Measurements from ENCODE around the gene FLNB. TPM values are rescaled to one million over a fixed set of nuclear protein-coding genes. Genes with fewer than 3 reads are reported as not detected.

FLNB gene
- total and polyA plus RNA-seq, 2 of the 13 experiments (the other 11 are each of a cell fraction or from before 2014, with no cell fraction given), result 106 to 130 TPM

DNA sequence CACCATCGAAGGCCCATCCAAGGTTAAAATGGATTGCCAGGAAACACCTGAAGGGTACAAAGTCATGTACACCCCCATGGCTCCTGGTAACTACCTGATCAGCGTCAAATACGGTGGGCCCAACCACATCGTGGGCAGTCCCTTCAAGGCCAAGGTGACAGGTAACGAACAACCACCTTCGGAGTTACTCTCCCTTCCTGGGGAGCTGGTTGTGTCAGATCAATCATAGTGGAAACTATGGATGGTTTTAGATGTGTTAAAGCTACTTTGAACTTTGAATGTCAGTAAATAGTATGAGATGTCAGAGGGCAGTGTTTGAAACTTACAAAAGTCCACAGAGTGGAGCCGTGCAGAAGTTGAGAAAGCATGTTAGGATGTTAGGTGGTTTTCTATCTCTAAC is 160.3 kb downstream of the FLNB start (continued):
- TF ChIP-seq, protein P1, sequence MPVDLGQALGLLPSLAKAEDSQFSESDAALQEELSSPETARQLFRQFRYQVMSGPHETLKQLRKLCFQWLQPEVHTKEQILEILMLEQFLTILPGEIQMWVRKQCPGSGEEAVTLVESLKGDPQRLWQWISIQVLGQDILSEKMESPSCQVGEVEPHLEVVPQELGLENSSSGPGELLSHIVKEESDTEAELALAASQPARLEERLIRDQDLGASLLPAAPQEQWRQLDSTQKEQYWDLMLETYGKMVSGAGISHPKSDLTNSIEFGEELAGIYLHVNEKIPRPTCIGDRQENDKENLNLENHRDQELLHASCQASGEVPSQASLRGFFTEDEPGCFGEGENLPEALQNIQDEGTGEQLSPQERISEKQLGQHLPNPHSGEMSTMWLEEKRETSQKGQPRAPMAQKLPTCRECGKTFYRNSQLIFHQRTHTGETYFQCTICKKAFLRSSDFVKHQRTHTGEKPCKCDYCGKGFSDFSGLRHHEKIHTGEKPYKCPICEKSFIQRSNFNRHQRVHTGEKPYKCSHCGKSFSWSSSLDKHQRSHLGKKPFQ (CRISPR knock-in tag; IDR thresholded peaks at IDR 0.05; ENCODE audit: insufficient replicate concordance), result no peak
- peak; percentile 19; the same call in 1 of the 2 replicates for TF ChIP-seq KDM6A (CRISPR knock-in tag; IDR thresholded peaks at IDR 0.05; ENCODE audit: low read depth)
- TF ChIP-seq ZNF20 (CRISPR knock-in tag; IDR thresholded peaks at IDR 0.05), result no peak
- TF ChIP-seq BCLAF1 (IDR thresholded peaks at IDR 0.05), result no peak
- peak; percentile 75 for TF ChIP-seq ZEB1 (IDR thresholded peaks at IDR 0.05; ENCODE audit: insufficient replicate concordance, low read depth)

DNA sequence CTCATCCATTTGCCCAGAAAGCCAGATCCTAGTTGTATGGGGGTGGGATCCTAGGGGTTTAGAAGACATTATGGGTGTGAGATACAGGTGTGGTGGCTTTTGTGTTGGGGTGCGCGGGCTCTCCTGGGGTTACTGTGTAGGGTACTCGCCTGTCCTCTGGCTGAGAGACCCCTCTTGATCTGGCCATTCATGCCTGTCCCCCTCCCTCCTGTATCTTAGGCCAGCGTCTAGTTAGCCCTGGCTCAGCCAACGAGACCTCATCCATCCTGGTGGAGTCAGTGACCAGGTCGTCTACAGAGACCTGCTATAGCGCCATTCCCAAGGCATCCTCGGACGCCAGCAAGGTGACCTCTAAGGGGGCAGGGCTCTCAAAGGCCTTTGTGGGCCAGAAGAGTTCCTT is 161.1 kb downstream of the FLNB start:
- Histone ChIP-seq H3K36me3 (replicated peaks in 1 of 2; ENCODE audit: control insufficient read depth in 1 of 2, insufficient read depth in 2 of 2, low read length in 2 of 2) (peaks cover 16 to 40% of the 10 kb centered on the region in 2 experiments), H2AFZ (ENCODE audit: low read length) (no peak overlapping the region)

More for the DNA sequence above, 161.1 kb downstream of the FLNB start:
- ChIA-PET CTCF (ENCODE audit: low intra/inter-chr PET ratio, low total read pairs) (no interaction called here), POLR2A (no interaction called here)
- in situ Hi-C loops (cut with HindIII; ENCODE audit: extremely low pct_ligation_motif_present, low pct_unique_long_range_greater_than_20kb), result no loop called here
- H3K9ac ChIP-seq (ENCODE audit: insufficient read depth, low read depth, low read length), result no peak overlapping the region
- peaks cover 90% of the 10 kb centered on the region for H3K4me1 ChIP-seq (ENCODE audit: insufficient read depth, low read length)
- intact Hi-C loops (cut with micrococcal nuclease; ENCODE audit: unreplicated experiment), result no loop called here
- H3K4me3 ChIP-seq (replicated peaks in 1 of 3; ENCODE audit: insufficient read depth in 1 of 3, low read depth in 2 of 3, low read length in 3 of 3), result no peak overlapping the region
- TF ChIP-seq, protein P2, sequence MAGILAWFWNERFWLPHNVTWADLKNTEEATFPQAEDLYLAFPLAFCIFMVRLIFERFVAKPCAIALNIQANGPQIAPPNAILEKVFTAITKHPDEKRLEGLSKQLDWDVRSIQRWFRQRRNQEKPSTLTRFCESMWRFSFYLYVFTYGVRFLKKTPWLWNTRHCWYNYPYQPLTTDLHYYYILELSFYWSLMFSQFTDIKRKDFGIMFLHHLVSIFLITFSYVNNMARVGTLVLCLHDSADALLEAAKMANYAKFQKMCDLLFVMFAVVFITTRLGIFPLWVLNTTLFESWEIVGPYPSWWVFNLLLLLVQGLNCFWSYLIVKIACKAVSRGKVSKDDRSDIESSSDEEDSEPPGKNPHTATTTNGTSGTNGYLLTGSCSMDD (CRISPR knock-in tag; IDR thresholded peaks at IDR 0.05), result no peak
- TF ChIP-seq, protein P3, sequence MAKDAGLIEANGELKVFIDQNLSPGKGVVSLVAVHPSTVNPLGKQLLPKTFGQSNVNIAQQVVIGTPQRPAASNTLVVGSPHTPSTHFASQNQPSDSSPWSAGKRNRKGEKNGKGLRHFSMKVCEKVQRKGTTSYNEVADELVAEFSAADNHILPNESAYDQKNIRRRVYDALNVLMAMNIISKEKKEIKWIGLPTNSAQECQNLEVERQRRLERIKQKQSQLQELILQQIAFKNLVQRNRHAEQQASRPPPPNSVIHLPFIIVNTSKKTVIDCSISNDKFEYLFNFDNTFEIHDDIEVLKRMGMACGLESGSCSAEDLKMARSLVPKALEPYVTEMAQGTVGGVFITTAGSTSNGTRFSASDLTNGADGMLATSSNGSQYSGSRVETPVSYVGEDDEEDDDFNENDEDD (CRISPR knock-in tag; IDR thresholded peaks at IDR 0.05; ENCODE audit: borderline replicate concordance), result no peak
- TF ChIP-seq MEF2D (CRISPR knock-in tag; IDR thresholded peaks at IDR 0.05) (no peak), ZNF687 (CRISPR knock-in tag; IDR thresholded peaks at IDR 0.05) (peak; percentile 21; the same call in 1 of the 2 replicates), SP2 (CRISPR knock-in tag; IDR thresholded peaks at IDR 0.05) (no peak), RBM22 (optimal IDR thresholded peaks at IDR 0.05; ENCODE audit: low read length) (peak; percentile 10)
- no CpG with 5 or more reads among the region's 9 CpGs for WGBS (ENCODE audit: low lambda C conversion rate)
- DNase-seq (ENCODE audit: low spot score), result no peak
- no peak for ATAC-seq
- no peaks in the 10 kb centered on the region; the same call in 1 of the 2 replicates for H4K20me1 ChIP-seq (ENCODE audit: insufficient read depth, low read length)
- BruUV-seq (replicated peaks), result no TSS peak
- FAIRE-seq, result no peak
- no peaks in the 10 kb centered on the region for H3K79me2 ChIP-seq (ENCODE audit: insufficient read depth, low read length)
- H3K4me2 ChIP-seq (ENCODE audit: low read depth, low read length), result no peak overlapping the region
- H3K27me3 ChIP-seq (ENCODE audit: control insufficient read depth in 1 of 2, insufficient read depth in 2 of 2, low read length in 2 of 2), result no peaks in the 10 kb centered on the region
- peak overlapping the region; percentile 68 for H3K27ac ChIP-seq (ENCODE audit: extremely low read length, insufficient read depth, low read length)
- H3K9me3 ChIP-seq (ENCODE audit: low read length), result no peaks in the 10 kb centered on the region
